HG03342 (cell line): Measurements from ENCODE around the gene FCMR.

Source experiments
- ATAC-seq: cut with Tn5 transposase; IDR thresholded peaks from one replicate; pipeline ENCODE4 v1.9.1; 2021; ENCODE audit warnings: mild to moderate bottlenecking, moderate library complexity; ENCODE audit not compliant: unreplicated experiment

FCMR gene

GRCh38 chr1:206903687-206904086 is 18.1 kb downstream of the FCMR start:
- ATAC-seq = no peak

- no peak for ATAC-seq
These were observed 19.0 kb downstream of the FCMR start for GRCh38 chr1:206902702-206903101.

DNA sequence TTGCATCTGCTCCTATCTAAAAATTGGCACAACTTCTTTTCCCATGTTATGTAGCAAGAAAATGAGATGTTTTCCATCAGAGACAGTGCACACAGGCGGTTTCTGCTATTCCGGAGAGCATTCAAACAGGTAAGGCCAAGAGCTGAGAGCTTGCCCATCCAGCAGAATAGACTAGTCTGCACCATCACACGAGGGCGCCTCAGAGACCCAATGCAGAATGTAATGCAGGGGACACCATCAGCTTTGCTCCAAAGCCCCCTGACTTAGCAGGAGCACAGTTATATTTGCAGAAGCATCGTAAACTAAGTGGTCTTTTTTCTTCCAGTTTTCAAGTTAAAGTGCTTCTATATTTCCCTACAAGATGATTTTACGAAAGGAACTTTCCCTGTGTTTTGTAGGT is 19.8 kb downstream of the FCMR start:
- no peak for ATAC-seq

- ATAC-seq = no peak
These were observed 21.6 kb downstream of the FCMR start for GRCh38 chr1:206900149-206900548.

DNA sequence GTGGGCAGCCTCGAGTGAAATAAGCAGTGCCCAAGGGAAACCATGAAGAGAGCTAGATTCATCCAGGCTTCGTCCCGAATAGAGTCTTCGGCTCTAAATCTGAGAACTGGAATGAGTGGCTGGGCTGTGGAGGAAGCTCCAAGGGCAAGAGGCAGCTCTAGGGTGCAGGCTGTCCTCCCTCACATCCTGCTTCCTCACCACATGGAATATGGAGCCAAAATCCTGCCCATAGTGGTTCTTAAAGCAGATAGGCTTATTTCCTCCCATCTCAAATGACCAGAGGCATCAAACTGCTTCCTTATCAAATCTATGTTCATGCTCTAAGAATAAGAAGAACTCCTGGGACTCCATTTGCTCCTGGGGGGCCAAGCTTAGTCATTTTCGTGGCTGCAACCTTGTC is 22.0 kb downstream of the FCMR start:
- ATAC-seq = no peak

- no peak for ATAC-seq
These were observed 22.8 kb downstream of the FCMR start for GRCh38 chr1:206898915-206899431.

DNA sequence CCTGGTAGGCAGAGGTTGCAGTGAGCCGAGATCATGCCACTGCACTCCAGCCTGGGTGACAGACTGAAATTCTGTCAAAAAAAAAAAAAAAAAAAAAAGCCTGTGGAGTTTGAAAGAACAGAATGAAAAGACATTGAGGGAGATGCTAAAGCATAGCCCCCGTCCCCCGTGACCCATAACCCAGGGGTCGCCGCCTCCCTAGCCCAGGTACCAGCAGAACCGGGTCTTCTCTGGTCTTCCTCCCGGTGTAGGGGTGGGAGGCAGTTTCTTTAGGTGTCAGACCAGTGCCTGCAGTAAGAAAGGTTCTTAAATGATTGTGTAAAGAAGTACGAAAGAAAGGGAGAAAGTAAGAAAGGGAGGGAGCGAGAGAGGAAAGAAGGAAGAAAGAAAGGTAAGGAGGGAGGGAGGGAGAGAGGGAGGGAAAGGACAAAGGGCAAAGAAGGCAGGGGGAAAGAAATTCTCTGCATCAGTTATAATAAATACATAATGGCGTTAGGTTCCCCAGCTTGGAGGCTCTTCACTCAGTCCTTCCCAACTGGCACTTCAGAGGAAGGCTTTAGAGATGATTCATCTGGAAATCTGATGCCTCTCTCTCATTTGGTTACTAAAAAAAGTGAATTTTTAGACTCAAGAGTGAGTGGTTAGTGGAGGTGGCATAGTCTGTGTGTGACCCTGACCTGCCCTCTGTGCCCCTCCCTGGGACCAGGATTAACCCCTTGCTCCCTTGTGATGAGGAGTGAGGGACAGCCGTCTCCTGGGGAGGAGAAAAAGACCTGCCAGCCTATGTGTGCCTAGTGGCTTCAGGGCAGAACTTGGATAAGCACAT is 23.4 kb downstream of the FCMR start:
- no peak for ATAC-seq

- no peak for ATAC-seq
These were observed 24.6 kb downstream of the FCMR start, which contains the start of gene IL24 for GRCh38 chr1:206897175-206897574. IL24 (plus strand) TSS chr1:206897443; CDS start chr1:206897833, 390 bp downstream.

DNA sequence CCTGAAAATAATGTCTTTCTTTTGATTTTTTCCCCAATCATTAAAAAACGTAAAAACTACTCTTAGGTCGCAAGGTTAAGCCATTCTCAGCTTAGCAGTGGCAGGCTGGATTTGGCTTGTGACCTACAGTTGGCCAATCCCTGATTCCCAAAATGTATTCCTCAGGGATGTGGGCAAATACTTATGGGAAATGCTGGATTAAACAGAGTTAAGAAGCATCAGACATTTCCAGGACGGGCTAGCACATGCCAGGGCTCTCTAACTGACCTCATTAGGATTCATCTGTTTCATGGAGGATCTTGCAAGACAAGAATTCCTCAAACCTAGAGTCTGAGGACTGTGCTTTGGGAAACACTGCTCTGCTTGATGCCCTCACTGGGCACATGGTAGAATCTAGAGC is 25.5 kb downstream of the FCMR start:
- no peak for ATAC-seq

- ATAC-seq = no peak
These were observed 25.9 kb downstream of the FCMR start for GRCh38 chr1:206895837-206896242.

DNA sequence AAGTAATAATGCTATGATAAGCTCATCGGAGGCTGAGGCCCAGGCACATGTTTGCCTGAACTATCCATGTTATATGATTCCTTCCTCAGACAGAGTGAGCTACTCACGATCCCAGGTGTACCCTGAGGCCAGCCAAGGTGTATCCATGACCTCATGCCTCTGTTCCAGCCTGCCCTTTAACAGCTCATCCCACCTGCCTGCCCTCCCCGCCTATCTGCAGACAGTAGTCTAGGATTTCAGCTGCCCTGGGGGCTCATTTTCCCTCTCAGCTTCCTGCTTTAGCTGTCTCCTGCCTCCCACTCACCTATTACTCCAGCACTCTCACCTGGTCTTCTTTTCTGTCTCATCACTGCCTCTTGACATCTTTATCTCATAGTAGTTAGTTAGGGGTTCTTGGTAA is 26.4 kb downstream of the FCMR start:
- no peak for ATAC-seq

DNA sequence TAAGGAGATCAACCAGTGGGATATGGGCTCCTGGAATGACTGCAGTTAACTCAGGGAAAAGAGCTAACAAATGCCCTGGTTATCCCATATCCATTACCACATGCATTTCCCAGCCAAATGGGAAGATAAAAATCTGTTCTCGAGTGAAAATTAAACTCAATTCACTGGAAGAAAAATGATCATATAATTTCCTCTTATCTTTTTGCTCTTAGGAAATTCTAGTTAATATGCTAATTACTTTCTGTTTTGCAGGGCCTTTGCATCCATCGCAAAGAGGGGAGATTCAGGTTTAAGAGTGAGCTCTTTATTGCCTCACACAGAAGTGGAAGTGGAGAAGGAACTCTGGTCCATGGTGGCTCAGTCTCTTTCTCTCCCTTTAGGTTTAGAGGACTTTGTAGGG is 28.4 kb downstream of the FCMR start:
- no peak for ATAC-seq

DNA sequence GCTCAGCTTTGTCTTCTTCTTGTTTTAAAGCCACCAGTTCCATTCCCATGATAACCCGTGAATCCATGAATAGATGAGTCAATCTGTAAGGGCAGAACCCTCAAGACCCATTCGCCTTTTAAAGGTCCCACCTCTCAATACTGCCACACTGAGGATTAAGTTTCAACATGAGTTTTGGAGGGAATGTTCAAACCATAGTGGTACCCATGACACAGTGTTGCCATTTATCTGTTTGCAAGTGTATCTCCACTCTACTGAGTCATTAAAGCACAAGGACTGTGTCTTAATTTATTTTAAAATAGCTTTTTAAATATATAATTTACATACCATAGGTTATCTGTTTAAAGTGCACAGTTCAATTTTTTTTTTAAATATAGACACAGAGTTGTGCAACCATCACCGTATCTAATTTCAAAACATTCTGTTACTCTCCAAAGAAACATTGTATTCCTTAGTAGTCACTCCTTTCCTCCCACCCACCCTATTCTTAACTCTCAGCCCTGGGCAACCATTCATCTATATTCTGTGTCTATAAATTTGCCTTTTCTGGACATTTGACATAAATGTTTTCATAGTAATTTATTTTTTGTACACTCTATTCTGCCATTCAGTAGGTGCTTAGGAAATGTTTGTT is 29.3 kb downstream of the FCMR start:
- no peak for ATAC-seq

DNA sequence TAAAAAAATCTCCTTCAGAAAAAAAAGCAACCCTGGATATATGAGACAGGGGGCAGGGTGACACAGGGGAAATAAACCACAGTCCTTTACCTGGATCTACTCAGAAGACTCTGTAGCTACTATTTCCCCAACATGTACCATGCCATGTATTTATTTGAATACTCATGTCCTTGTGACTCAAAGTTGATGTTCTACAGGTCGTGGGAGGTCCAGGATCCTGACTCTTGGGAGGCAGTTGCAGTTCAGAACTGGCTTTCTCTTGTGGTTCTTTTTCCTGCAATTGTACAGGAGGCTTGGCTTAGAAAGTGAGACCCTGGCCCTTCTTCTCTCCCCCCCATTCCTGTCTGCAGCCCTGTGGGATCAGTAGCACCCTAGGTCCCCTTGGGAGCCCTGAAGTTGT is 30.3 kb downstream of the FCMR start:
- no peak for ATAC-seq

DNA sequence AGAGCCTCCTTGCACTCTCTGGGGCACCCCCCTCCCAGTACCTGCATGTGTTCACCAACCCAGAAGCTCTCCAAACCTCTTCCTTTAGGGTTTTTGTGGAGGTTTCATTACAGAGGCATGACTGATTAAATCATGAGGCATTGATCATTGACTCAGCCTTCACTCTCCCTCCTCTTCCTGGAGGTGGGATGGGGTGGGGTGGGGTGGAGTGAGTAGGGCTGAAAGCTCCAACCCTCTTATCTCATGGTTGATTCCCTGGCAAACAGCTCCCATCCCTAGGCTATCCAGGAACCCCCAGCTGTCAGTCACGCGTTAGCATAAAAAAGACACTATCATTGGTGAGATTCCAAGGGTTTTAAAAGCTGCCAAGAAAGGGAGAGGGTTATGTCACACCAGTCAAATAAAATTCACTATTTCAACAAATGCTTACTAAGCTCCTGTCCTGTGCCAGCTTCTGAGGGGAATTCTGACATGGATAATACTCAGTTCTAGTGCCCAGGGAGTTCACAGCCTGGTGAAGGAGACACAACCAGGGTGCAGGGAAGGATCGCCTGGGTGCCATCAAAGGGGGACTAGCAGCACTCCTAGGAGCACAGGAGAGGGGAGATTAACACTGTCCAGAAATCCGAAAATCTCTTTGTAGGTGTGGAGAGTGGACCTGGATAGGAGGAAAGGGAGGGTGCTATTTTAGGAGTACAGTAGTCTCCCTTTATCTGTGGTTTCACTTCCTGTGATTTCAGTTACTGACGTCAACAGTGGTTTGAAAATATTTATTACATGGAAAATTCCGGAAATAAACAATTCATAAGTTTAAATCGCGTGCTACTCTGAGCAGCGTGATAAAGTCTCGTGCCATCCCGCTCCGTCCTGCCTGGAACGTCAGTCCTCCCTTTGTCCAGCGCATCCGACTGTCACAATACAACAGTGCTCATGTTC is 31.3 kb downstream of the FCMR start:
- no peak for ATAC-seq

DNA sequence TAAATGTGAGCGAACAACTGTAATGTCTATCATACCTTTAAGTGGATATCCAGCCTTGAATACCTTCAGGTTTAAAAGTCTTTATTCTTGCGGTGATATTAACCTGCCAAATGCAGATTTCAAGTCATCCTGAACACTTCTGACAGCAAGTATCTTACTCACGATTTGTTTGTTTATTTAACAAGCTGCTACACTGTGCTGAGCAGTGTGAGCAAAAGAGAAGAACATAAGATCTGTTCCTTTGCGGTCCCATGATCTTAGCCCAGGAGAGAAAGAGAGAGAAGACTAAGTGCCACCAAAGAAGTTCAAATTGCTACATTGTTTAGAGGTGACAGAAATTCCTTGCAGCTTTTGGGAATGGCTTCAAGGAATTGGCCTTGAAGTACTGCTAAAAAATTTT is 34.0 kb downstream of the FCMR start:
- no peak for ATAC-seq

DNA sequence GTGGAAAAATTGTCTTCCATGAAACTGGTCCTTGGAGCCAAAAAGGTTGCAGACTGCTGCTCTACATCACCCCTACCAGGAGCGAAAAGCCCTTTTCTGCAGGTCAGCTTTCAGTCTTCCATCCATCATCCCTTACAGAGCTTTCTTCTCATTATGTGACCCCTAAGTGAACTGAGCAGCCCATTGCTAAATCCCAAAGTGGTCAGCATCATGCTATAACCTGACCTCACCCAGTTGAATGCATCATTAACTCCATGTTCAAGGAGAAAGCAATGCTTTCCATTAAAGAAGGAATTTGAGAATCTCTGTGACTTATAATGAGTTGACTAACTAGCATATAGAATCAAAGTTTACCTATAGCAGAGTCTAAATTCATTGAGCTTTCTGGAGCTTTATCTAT is 34.9 kb downstream of the FCMR start:
- ATAC-seq = no peak

GRCh38 chr1:206885341-206886060 is 36.2 kb downstream of the FCMR start:
- no peak for ATAC-seq

- no peak for ATAC-seq
These were observed 37.9 kb downstream of the FCMR start for GRCh38 chr1:206883876-206884275.

- no peak for ATAC-seq
These were observed 38.6 kb downstream of the FCMR start for GRCh38 chr1:206883160-206883559.

- ATAC-seq = no peak
These were observed 39.2 kb downstream of the FCMR start for GRCh38 chr1:206882555-206882954.
